Measurements from ENCODE around the gene NF1. TPM values are rescaled to one million over a fixed set of nuclear protein-coding genes. Genes with fewer than 3 reads are reported as not detected.

NF1 gene
- total RNA-seq, 1 experiment from 2014 or later = 57.0 TPM

GRCh38 chr17:31390748-31391495 lies 296.1 kb downstream of the NF1 start:
- Histone ChIP-seq H3K4me1 (no peaks in the 10 kb centered on the region), H3K36me3 (no peaks in the 10 kb centered on the region), H3K27me3 (no peaks in the 10 kb centered on the region), H3K27ac (no peak overlapping the region), H3K9me3 (replicated peaks) (no peaks in the 10 kb centered on the region), H3K4me3 (no peak overlapping the region)
- no peak for DNase-seq

DNA sequence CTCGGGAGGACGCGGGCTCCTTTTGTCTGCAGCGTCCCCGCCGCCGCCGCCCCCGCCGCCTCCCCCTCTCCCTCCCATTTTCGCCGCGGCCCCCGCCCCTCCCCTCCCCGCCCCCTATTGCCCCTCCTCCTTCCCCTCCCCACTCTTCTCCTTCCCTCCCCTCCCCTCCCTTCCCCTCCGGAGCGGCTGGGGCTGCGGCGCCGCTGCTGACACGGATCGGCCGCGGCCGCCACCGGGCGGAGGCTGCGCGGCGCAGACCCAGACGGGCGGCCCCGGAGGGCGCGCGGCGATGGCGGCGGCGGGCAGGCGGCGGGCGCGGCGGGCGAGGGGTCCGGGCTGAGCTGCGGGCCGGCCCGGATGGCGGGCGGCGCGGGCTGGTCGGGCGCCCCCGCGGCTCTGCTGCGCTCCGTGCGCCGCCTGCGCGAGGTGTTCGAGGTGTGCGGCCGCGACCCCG lies 296.7 kb downstream of the NF1 start, which contains the start of gene RAB11FIP4:
Gene RAB11FIP4, plus strand, starts transcription at position 180 of the 454 bp plus-strand sequence. Its CDS starts 178 bp downstream, at position 358.
- Histone ChIP-seq H3K4me1 (no peaks in the 10 kb centered on the region), H3K9me3 (replicated peaks) (no peaks in the 10 kb centered on the region), H3K27me3 (no peaks in the 10 kb centered on the region), H3K36me3 (no peaks in the 10 kb centered on the region), H3K27ac (no peak within 1 kb of the TSS), H3K4me3 (no peak within 1 kb of the TSS)
- no peak for DNase-seq

- Histone ChIP-seq H3K27me3 (no peaks in the 10 kb centered on the region), H3K36me3 (no peaks in the 10 kb centered on the region), H3K4me1 (no peaks in the 10 kb centered on the region), H3K27ac (no peak overlapping the region), H3K4me3 (no peak overlapping the region), H3K9me3 (replicated peaks) (no peaks in the 10 kb centered on the region)
- DNase-seq = no peak
Observed at GRCh38 chr17:31392002-31392855, 297.5 kb downstream of the NF1 start.

DNA sequence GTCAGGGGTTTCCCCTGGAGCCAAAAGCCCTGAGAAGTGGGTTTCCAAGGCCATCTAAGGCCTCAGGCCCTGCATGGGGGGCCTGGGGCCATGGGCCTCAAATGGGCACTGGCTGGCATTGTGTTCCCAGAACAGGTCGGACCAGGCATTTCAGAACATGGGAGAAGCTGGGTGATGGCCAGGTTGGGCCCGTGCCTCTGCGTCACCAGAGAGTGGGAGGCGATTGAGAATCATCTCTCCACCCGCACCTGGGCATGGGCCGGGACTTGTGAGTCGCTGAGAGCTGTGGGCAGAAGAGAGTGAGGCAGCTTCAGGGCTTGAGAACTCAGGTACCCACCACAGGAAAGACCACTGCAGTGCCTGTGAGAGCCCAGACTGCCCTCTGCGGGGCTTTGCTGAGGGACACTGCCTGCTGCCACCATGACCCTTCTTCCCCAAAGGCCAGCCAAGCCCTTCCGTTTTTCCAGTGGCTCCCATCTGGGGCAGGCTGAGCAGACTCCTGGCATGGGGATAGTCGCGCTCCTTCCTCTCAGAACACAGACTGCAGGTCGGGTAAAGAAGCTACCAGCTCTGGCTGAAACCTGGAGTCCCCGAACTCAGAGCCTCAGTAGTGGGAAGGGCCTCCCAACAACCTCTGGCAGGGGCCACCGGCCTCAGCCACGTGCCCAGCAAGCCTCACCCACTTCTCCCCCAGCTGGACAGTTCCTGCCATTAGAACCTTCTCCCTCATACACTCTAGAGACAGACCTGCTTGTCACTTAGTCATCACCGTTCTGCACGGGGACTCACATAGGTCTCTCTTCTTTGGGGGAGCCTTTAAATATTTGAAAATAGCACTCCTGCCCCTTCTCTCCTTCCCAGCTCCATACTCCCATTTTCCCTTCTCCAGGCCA lies 298.3 kb downstream of the NF1 start:
- no peaks in the 10 kb centered on the region for H3K27me3 ChIP-seq

DNA sequence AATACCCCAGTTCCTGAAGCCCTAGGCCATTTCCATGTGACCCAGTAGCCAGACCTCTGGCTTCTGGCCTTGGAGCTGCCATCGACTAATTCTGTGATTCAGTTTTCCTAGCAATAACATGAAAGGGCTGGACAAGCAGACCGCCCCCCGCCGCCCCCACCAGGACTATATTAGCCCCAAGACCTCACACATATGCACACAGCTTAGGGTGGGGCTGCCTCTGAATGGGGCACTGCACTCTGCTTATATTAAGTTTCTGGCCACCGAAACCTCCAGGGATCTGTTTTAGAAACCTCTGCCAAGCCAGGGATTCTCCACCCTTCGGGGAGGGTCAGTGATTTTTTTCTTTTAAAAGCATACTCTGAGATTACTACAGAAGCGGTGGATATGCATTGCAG lies 299.0 kb downstream of the NF1 start:
- H3K27me3 ChIP-seq = no peaks in the 10 kb centered on the region
- H3K4me1 ChIP-seq = no peaks in the 10 kb centered on the region
- no peak for DNase-seq
- no peak overlapping the region for H3K4me3 ChIP-seq
- H3K27ac ChIP-seq = no peak overlapping the region
- H3K9me3 ChIP-seq (replicated peaks) = no peaks in the 10 kb centered on the region
- no peaks in the 10 kb centered on the region for H3K36me3 ChIP-seq

More for the DNA sequence above, 298.3 kb downstream of the NF1 start:
- Histone ChIP-seq H3K36me3 (no peaks in the 10 kb centered on the region), H3K4me3 (no peak overlapping the region), H3K27ac (no peak overlapping the region), H3K9me3 (replicated peaks) (no peaks in the 10 kb centered on the region), H3K4me1 (no peaks in the 10 kb centered on the region)
- no peak for DNase-seq

- no peaks in the 10 kb centered on the region for H3K27me3 ChIP-seq
- DNase-seq = peak; percentile 82 to 89
- no peaks in the 10 kb centered on the region for H3K36me3 ChIP-seq
- no peaks in the 10 kb centered on the region for H3K4me1 ChIP-seq
- no peak overlapping the region for H3K4me3 ChIP-seq
- H3K27ac ChIP-seq = no peak overlapping the region
- no peaks in the 10 kb centered on the region for H3K9me3 ChIP-seq (replicated peaks)
Observed at GRCh38 chr17:31394544-31394943, 299.8 kb downstream of the NF1 start.

GRCh38 chr17:31397256-31397939 lies 302.6 kb downstream of the NF1 start:
- H3K4me3 ChIP-seq = no peak overlapping the region
- no peak overlapping the region for H3K27ac ChIP-seq
- no peak for DNase-seq
- H3K4me1 ChIP-seq = no peaks in the 10 kb centered on the region
- no peaks in the 10 kb centered on the region for H3K36me3 ChIP-seq
- no peaks in the 10 kb centered on the region for H3K27me3 ChIP-seq
- H3K9me3 ChIP-seq (replicated peaks) = no peaks in the 10 kb centered on the region

GRCh38 chr17:31398381-31399311 lies 303.9 kb downstream of the NF1 start:
- no peaks in the 10 kb centered on the region for H3K27me3 ChIP-seq
- H3K27ac ChIP-seq = no peak overlapping the region
- no peaks in the 10 kb centered on the region for H3K36me3 ChIP-seq
- H3K9me3 ChIP-seq (replicated peaks) = no peaks in the 10 kb centered on the region
- no peak overlapping the region for H3K4me3 ChIP-seq
- H3K4me1 ChIP-seq = no peaks in the 10 kb centered on the region
- no peak for DNase-seq

GRCh38 chr17:31400481-31400950 lies 305.7 kb downstream of the NF1 start:
- no peak for DNase-seq
- Histone ChIP-seq H3K27ac (no peak overlapping the region), H3K36me3 (no peaks in the 10 kb centered on the region), H3K4me1 (no peaks in the 10 kb centered on the region; the same call in 1 of the 2 replicates), H3K9me3 (replicated peaks) (no peaks in the 10 kb centered on the region), H3K4me3 (no peak overlapping the region), H3K27me3 (no peaks in the 10 kb centered on the region)

DNA sequence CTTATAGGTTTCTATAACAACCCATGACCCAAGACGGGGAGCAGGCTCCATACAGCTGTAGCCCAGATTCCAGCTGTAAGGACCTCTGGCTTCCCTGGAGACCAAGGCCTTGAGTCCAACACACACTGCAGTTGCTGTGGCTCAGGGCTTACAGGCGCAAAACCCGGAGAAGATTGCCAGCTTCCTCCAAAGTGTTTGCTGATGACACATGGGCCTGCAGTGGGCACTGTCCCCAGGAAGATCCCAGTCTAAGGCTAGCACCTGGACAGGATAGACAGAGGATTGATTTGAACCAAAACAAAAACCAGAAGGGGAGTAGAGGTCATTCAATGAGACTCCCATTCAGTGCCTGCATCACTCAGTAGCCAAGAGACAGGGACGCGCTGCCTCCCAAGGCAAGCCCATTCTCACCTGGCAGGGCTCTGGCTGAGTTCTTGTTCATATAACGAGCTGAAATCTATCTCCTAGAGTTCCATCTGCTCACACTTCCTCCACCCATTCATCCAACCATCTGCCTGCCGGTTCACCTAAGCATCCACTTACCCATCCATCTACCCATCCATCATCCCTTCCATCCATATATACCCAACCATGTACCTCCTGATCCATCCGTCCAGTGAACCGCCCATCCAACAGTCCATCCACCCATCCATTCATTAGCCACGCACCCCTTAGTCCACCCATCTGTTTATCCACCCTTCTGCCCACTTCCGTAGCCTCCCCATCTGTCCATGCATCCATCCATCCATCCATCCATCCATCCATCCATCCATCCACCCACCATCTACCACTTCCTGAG lies 306.9 kb downstream of the NF1 start:
- H3K27me3 ChIP-seq = no peaks in the 10 kb centered on the region
- no peak overlapping the region for H3K4me3 ChIP-seq
- no peak for DNase-seq
- H3K36me3 ChIP-seq = no peaks in the 10 kb centered on the region
- H3K27ac ChIP-seq = no peak overlapping the region
- no peaks in the 10 kb centered on the region; the same call in 1 of the 2 replicates for H3K4me1 ChIP-seq
- H3K9me3 ChIP-seq (replicated peaks) = no peaks in the 10 kb centered on the region

DNA sequence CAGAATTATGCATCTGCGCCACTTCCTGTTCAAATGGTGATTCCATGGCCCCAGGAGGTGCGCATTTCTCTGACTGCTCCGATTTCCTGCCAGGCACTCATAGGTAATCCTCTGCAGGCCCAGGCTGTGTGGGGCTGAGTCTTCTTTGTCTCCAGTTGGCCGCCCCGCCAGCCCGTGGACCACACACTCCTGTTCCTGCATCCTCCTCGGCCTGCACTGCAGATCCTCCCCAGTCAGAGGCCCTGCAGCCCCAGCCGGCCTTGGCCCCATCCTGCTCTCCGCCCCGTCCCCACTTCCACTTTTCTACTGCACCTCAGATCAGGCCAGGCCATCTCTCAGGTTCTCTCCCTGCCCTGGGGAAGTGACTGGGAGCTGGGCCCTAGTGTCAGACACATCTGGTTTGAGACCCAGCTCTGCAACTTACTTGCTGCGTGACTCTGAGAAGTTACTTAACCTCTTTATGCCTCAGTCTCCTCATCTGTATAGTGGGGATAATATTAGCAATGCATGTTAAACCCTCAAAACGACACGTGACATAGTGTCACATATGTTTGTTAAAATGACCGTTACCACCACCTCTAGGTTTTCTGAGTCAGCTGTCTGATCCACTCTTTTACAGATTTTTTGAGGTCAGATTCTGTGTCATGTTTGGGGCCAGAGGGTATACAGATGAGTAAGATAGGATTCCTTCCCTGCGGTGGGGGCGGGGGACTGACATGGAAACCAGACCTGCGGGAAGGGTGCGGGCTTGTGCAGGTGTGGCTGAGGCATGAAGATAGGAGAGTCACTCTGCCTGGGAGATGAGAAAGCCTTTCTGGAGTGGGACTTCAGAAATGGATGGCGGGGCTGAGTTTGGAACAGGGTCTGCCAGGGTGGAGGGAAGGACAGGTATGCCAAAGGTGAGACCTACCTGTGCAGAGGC lies 309.5 kb downstream of the NF1 start:
- no peak overlapping the region for H3K4me3 ChIP-seq
- peaks cover 21% of the 10 kb centered on the region for H3K4me1 ChIP-seq
- H3K36me3 ChIP-seq = no peaks in the 10 kb centered on the region
- H3K27ac ChIP-seq = no peak overlapping the region
- no peaks in the 10 kb centered on the region for H3K27me3 ChIP-seq
- no peak for DNase-seq
- no peaks in the 10 kb centered on the region for H3K9me3 ChIP-seq (replicated peaks)

Data from SJCRH30 (cell line).